SH-SY5Y (cell line): Measurements from ENCODE around the gene PCSK2.

Source experiments
- GATA2 ChIP-seq: IDR thresholded peaks from 2 replicates; pipeline ENCODE4 v1.6.1; 2011; ENCODE audit warnings: mild to moderate bottlenecking, low read depth, low read length
- GATA3 ChIP-seq: IDR thresholded peaks from 2 replicates; pipeline ENCODE4 v1.6.1; 2011; ENCODE audit warnings: low read depth, mild to moderate bottlenecking, low read length, moderate library complexity

DNA sequence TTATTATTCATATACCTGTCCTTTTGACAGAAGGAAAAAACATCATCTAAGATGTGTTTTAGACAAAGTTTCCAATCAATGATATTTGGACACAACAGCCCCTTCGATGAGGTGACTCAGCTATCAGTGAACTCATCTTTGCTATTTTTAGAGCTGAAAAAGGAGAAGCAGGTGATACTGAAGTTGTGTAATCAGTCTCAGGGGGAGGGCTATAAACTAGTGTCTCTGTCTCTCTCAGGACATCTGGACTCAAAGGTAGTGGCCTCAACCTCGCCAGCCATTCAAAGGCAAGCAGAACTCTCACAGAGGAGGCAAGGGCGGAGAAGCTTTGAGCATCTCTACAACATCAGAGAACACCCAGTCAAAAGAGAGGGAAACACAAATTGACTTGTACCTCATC is 168.9 kb downstream of the PCSK2 start:
- TF ChIP-seq GATA2: no peak
- TF ChIP-seq GATA3: no peak
